Sigmoid colon (tissue), 7 donors: ENCODE measurements around the gene MRPL14. TPM values are rescaled to one million over a fixed set of nuclear protein-coding genes. Genes with fewer than 3 reads are reported as not detected.

Experiments
- DNase-seq: peaks from one replicate; pipeline ENCODE4 v3.0.0-alpha.2; 2019
- H3K27ac ChIP-seq, 4 donors: fragments of 200-600 bp; sonication (generic); one replicate each; pipeline ENCODE4 v1.5.1; 2016 to 2019; ENCODE audit warnings: mild to moderate bottlenecking in 1 of 4
- H3K27me3 ChIP-seq, 3 donors: fragments of 200-600 bp; sonication (generic); one replicate each; pipeline ENCODE4 v1.5.1; 2019; ENCODE audit warnings: mild to moderate bottlenecking in 1 of 3
- H3K36me3 ChIP-seq, 4 donors: fragments of 200-600 bp; sonication (generic); one replicate each; pipeline ENCODE4 v1.5.1; 2016 to 2019
- H3K4me1 ChIP-seq, 4 donors: fragments of 200-600 bp; sonication (generic); one replicate each; pipeline ENCODE4 v1.5.1; 2017 to 2019
- H3K4me3 ChIP-seq, 4 donors: fragments of 200-600 bp; sonication (generic); one replicate each; pipeline ENCODE4 v1.5.1; 2017 to 2019; ENCODE audit warnings: mild to moderate bottlenecking in 2 of 4, moderate library complexity in 1 of 4
- H3K9me3 ChIP-seq, 4 donors: fragments of 200-600 bp in 3 of 4; sonication (generic) in 3 of 4; one replicate each; pipeline versions ENCODE4 v1.5.1 to v1.6.1; 2013 to 2019
- EP300 ChIP-seq, 4 donors: sonication (generic); formaldehyde crosslinking; IDR thresholded peaks; one replicate each; pipeline ENCODE4 v1.6.1; 2017; ENCODE audit warnings: antibody characterized with exemption in 4 of 4
- POLR2A ChIP-seq, 2 donors: fragments of 450-650 bp; IDR thresholded peaks; one replicate each; pipeline ENCODE4 v1.6.1; 2016; ENCODE audit warnings: antibody characterized with exemption in 2 of 2, mild to moderate bottlenecking in 2 of 2, moderate library complexity in 2 of 2
- POLR2AphosphoS5 ChIP-seq, 4 donors: sonication (generic); formaldehyde crosslinking; IDR thresholded peaks; one replicate each; pipeline ENCODE4 v1.6.1; 2017; ENCODE audit warnings: antibody characterized with exemption in 4 of 4
- WGBS, 2 donors: extraction: QIAGEN DNeasy Blood & Tissue Kit; methylation state at CpG; one replicate each; pipeline ENCODE4 v1.1.7; 2013; 5-methylcytosine and 5-hydroxymethylcytosine counted together
- intact Hi-C: fragments of 100-400 bp; cut with DNase I; formaldehyde crosslinking; loops from one replicate; pipeline ENCODE4 v1.15.1; 2023
- polyA plus RNA-seq, 3 donors: library from polyadenylated mRNA; stranded (reverse); fragments of 200-250 nt; gene quantifications; one replicate each; pipeline ENCODE4 v1.2.3, GENCODE V29; 2013
- total RNA-seq, 4 donors: library from RNA; depleted of rRNA; stranded (reverse); fragments of >200 nt; gene quantifications; one replicate each; pipeline ENCODE4 v1.1.0, GENCODE V29; 2016
- TF ChIP-seq, protein P1 (sequence below), 4 experiments: fragments of 450-650 bp in 3 of 4; fragments of 200-600 bp in 1 of 4; IDR thresholded peaks; one replicate each; pipeline ENCODE4 v1.5.1; 2016 to 2019; ENCODE audit warnings: antibody characterized with exemption in 4 of 4, mild to moderate bottlenecking in 3 of 4, moderate library complexity in 2 of 4
- donor health status: healthy with polysubstance abuse.
- donor health status: Bipolar disorder and iron deficiency.
- donor health status: healthy.

The MRPL14 gene
- total and polyA plus RNA-seq, 7 donors, result 32.4 to 150 (median 55.8) TPM

DNA sequence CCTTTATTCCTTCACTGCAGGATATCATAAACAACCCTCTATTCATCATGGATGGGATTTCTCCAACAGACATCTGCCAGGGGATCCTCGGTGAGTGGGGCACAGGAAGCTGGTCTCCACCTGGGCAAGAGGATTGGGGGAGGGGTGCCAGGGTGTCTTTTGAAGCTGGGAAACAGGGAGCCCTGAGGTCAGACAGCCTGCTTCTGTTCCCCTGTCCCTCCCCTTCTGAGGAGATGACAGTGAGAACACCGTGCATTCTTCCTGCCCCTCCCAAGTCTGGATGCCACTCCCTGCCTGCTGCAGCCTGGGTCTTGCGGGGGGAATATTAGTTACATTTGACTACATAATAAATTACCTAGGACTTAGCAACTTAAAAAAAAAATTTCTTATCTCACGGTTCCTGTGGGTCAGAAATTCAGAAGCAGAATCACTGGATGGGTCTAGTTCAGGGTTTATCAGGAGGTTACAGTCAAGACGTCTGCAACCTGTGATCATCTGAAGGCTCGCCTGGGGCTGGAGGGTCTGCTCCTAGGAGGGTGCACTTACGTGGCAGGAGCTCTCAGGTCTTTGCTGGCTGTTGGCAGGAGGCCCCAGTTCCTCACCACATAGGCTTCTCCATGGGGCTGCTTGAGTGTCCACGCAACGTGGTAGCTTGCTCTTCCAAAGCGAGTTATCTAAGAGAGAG, 42.8 kb upstream of the MRPL14 start:
- Histone ChIP-seq H3K36me3 (no peaks in the 10 kb centered on the region), H3K27me3 (no peaks in the 10 kb centered on the region), H3K4me1 (peaks cover 0 to 9% (median 2%) of the 10 kb centered on the region in 4 donors), H3K27ac (no peak overlapping the region), H3K9me3 (no peaks in the 10 kb centered on the region), H3K4me3 (no peak overlapping the region)
- intact Hi-C loops, result loop anchor here (5.0 kb wide), 1 partner anchor 167 kb away; no protein-coding TSS in a partner anchor
- TF ChIP-seq POLR2AphosphoS5 (IDR thresholded peaks at IDR 0.05) (no peak), EP300 (IDR thresholded peaks at IDR 0.05) (no peak), POLR2A (IDR thresholded peaks at IDR 0.05) (no peak)
- TF ChIP-seq, protein P1, sequence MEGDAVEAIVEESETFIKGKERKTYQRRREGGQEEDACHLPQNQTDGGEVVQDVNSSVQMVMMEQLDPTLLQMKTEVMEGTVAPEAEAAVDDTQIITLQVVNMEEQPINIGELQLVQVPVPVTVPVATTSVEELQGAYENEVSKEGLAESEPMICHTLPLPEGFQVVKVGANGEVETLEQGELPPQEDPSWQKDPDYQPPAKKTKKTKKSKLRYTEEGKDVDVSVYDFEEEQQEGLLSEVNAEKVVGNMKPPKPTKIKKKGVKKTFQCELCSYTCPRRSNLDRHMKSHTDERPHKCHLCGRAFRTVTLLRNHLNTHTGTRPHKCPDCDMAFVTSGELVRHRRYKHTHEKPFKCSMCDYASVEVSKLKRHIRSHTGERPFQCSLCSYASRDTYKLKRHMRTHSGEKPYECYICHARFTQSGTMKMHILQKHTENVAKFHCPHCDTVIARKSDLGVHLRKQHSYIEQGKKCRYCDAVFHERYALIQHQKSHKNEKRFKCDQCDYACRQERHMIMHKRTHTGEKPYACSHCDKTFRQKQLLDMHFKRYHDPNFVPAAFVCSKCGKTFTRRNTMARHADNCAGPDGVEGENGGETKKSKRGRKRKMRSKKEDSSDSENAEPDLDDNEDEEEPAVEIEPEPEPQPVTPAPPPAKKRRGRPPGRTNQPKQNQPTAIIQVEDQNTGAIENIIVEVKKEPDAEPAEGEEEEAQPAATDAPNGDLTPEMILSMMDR (IDR thresholded peaks at IDR 0.05), result no peak
- no peak for DNase-seq
- 59 to 71% methylated on average over 10 of the region's 10 CpGs for WGBS, 2 donors

DNA sequence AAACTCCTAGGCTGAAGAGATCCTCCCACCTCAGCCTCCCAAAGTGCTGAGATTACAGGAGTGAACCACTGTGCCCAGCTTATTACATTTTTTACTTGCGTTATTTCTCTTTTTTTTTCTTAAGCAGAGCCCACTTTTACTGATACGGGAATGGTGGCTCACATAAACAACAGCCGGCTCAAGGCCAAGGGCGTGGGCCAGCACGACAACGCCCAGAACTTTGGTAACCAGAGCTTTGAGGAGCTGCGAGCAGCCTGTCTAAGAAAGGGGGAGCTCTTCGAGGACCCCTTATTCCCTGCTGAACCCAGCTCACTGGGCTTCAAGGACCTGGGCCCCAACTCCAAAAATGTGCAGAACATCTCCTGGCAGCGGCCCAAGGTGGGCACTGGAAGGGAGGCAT, 41.9 kb upstream of the MRPL14 start:
- Histone ChIP-seq H3K4me1 (peaks cover 0 to 9% (median 2%) of the 10 kb centered on the region in 4 donors), H3K4me3 (no peak overlapping the region), H3K27ac (no peak overlapping the region), H3K36me3 (no peaks in the 10 kb centered on the region), H3K9me3 (no peaks in the 10 kb centered on the region), H3K27me3 (no peaks in the 10 kb centered on the region)
- DNase-seq, result no peak
- TF ChIP-seq EP300 (IDR thresholded peaks at IDR 0.05) (no peak), POLR2A (IDR thresholded peaks at IDR 0.05) (no peak), POLR2AphosphoS5 (IDR thresholded peaks at IDR 0.05) (no peak)
- TF ChIP-seq, protein P1 (IDR thresholded peaks at IDR 0.05), result no peak
- intact Hi-C loops, result no loop called here
- WGBS, 2 donors, result 14 to 63% methylated on average over 9 of the region's 9 CpGs

- 93 to 95% methylated on average over 1 of the region's 1 CpG for WGBS, 2 donors
- DNase-seq, result no peak
- Histone ChIP-seq H3K9me3 (no peaks in the 10 kb centered on the region), H3K27ac (no peak overlapping the region), H3K4me1 (peaks cover 0 to 2% (median 0%) of the 10 kb centered on the region in 4 donors), H3K36me3 (no peaks in the 10 kb centered on the region), H3K4me3 (no peak overlapping the region), H3K27me3 (peaks cover 0 to 3% (median 0%) of the 10 kb centered on the region in 3 donors)
- TF ChIP-seq, protein P1 (IDR thresholded peaks at IDR 0.05), result no peak
- TF ChIP-seq POLR2AphosphoS5 (IDR thresholded peaks at IDR 0.05) (no peak), POLR2A (IDR thresholded peaks at IDR 0.05) (no peak), EP300 (IDR thresholded peaks at IDR 0.05) (no peak)
- intact Hi-C loops, result no loop called here
Observed at GRCh38 chr6:44167567-44167966, 40.3 kb upstream of the MRPL14 start.

GRCh38 chr6:44166591-44167184, 39.4 kb upstream of the MRPL14 start:
- intact Hi-C loops, result no loop called here
- Histone ChIP-seq H3K4me3 (no peak overlapping the region), H3K4me1 (no peaks in the 10 kb centered on the region), H3K27me3 (peaks cover 0 to 4% (median 0%) of the 10 kb centered on the region in 3 donors), H3K27ac (no peak overlapping the region), H3K36me3 (no peaks in the 10 kb centered on the region), H3K9me3 (no peaks in the 10 kb centered on the region)
- 49 to 65% methylated on average over 16 of the region's 16 CpGs for WGBS, 2 donors
- DNase-seq, result no peak
- TF ChIP-seq, protein P1 (IDR thresholded peaks at IDR 0.05), result no peak
- TF ChIP-seq POLR2AphosphoS5 (IDR thresholded peaks at IDR 0.05) (no peak), EP300 (IDR thresholded peaks at IDR 0.05) (no peak), POLR2A (IDR thresholded peaks at IDR 0.05) (no peak)
